SHP77 treated with DMSO at 0.1 percent for 48 hours (cell line): ENCODE results near the gene DMAC2L.
"Not testable (repeated sequence)": the region's sequence is repeated elsewhere in the genome, so short reads cannot be mapped to it uniquely, and the experiment has no call there.

Experiments used
- DNase-seq: peaks from one replicate; lab custom pipeline; 2025; lab: John Stamatoyannopoulos, UW

The DMAC2L gene

DNA sequence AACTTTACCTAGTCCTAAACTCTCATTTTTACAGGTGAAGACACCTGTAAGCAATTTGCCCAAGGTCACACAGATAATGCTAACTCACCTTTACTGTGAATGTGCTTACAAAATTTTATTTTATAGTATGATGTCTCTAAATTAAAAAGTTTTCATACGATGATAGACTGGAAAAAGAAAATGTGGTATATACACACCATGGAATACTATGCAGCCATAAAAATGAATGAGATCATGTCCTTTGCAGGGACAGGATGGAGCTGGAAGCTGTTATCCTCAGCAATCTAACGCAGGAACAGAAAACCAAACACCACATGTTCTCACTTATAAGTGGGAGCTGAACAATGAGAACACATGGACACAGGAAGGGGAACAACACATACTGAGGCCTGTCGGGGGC lies 44.2 kb downstream of the DMAC2L start:
- not testable (repeated sequence) for DNase-seq

DNA sequence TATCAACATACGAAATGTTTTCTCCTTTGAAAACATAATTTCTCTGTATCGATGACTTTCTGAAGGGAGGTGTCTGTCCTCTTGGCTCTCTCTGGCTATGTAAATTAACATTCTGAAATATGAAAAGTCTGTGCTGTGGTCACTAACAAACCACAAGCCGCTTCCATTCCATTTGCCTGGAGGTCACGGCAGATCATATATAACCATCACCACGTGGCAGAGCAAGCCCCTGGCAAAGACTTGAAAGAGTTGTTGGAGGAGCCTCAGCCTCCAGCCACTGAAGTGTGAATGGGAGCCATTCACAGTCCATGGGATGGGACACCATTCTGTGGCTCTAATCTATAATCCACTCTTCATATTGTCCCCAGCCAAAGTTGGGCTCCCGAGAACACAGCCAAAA lies 45.0 kb downstream of the DMAC2L start:
- DNase-seq = no peak

DNA sequence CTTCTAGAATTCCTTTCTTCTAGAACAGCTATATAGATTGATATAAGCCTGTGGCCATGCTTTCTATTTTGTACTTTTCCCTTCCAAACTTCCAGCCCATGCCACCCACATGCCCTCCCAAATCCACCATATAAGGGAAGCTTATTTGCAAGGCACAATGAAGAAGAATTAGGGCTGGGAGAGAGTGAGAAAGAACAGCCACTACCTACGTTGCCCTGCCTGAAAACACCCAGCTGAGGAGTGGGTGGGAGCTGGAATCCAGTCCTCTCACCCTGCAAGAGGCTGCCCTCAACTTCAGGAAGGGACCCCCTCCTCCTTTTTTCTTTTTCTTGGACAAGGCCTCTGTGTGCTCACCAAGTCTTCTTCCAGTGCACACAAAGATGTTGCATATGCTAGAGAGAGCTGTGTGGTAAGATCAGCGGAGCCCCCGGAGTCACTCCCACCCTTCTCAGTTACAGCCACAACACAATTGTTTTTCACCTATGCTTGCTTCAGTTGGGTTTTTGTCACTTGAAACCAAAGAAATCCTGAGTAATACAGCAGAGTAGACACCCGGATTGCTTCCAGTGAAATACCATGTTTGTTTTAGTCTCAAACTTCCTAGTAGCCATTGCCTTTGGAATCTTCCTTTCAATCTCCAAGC lies 45.8 kb downstream of the DMAC2L start:
- DNase-seq = no peak

DNA sequence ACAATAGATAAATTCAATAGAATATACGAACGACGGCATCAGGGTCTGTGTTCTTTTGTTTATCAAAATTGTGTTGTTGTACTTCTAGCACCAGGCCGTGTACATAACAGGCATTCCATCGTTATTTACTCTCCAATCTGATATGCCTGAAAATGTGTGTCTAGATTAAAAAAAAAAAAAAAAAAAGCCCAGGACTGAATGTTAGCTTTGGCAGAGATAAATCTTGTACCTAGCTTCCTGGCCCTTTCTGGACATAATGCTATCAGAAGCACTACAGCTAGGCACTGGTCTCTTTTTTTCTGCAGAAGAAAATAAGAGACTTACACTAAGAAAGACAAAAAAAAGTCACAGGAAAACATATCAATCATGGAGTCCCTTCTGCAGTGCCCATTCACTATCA lies 47.5 kb downstream of the DMAC2L start:
- no peak for DNase-seq

DNA sequence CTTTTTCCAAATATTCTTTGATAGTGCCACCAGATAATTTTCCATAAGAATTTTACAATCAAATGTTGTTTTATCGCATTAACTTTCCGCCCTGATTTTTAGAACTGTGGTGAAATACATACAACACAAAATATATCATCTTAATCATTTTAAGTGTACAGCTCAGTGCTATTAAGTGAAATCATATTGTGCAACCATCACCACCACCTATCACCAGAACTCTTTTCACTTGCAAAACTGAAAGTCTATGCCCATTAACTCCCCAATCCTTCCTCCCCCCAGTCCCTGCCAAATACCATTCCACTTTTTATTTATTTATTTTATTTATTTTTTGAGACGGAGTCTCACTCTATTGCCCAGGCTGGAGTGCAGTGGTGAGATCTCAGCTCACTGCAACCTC lies 48.0 kb downstream of the DMAC2L start:
- no peak for DNase-seq

DNA sequence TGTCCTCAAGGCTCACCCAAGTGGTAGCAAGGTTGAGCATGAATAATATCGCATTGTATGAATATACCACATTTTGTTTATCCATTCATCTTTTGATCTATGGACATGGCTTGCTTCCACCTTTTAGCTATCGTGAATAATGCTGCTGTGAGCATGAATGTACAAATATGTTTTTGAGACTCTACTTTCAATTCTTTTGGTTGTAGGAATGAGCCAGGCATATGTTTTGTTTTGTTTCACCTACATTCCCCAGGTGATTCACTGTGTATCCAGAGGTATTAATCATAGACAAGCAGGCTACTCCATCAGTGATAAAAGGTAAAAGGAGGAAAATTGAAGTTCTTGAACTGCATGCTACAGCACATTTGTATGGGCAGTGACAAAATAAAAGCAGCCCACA lies 48.7 kb downstream of the DMAC2L start:
- no peak for DNase-seq

DNA sequence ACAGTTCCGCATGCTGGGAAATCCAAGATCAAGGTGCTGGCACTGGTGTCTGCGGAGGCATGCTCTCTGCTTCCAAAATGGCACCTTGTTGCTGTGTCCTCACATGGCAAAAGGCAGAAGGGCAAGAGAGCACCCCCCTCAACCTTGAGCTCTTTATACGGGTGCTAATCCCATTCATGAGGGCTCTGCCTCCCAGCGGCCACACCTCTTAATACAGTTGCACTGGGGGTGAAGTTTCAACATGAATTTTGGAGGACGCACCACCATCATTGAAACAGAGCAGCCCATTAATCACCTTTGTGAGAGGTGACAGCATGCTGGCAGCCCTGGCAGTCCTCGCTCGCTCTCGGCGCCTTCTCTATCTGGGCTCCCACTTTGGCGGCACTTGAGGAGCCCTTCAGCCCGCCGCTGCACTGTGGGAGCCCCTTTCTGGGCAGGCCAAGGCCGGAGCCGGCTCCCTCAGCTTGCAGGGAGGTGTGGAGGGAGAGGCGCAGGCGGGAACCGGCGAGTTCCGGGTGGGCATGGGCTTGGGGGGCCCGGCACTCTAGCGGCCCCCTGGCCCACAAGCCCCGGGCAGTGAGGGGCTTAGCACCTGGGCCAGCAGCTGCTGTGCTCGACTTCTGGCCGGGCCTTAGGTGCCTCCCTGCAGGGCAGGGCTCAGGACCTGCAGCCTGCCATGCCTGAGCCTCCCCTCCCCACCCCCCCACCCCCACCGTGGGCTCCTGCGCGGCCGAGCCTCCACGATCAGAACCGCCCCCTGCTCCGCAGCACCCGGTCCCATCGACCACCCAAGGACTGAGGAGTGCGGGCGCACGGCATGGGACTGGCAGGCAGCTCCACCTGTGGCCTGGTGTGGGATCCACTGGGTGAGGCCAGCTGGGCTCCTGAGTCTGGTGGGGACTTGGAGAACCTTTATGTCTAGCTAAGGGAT lies 49.6 kb downstream of the DMAC2L start:
- not testable (repeated sequence) for DNase-seq

DNA sequence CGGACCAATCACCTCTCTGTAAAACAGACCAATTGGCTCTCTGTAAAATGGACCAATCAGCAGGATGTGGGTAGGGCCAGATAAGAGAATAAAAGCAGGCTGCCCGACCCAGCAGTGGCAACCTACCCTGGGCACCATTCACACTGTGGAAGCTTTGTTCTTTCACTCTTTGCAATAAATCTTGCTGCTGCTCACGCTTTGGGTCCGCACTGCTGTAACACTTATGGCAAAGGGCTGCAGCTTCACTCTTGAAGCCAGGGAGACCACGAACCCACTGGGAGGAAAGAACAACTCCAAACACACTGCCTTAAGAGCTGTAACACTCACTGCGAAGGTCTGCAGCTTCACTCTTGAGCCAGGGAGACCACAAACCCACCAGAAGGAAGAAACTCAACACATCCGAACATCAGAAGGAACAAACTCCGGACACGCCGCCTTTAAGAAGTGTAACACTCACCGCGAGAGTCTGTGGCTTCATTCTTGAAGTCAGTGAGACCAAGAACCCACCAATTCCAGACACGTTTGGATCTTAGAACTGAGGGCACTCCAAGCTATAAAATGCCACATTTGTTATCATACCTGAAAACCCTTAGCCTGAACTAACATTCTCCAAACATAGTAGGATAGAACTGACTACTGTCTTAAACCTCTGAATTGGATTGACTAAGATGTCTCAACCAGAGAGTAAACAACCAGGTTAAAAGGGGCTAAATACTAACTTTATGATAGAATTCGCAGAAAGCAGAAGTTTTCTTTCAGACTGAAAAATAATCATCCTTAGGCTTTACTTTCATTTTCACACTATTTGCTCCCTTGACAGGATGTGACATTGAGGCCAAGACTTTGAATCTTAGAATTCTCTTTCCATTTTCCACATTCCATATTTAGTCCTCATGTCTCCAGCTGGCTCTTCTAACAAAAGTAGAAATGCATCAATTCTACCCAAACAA lies 50.9 kb downstream of the DMAC2L start:
- no peak for DNase-seq

DNA sequence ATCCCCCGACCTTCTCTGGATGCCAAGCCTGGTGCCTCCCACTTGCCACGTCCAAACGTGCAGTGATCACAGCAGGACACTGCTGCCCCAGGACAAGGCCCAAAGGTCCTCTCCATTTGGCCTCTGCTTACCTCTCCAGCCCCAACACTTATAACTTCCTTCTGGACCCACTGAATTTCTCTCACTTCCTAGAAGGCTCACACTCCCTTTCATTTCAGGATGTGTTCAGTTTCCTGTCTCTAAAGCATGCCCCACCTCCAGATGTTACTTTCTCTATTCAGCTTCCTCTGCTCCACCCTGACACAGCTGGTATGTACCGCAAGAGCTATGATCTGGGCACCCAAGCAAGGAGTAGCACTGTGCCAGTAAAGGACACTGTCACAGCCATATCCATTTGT lies 51.6 kb downstream of the DMAC2L start:
- no peak for DNase-seq

DNA sequence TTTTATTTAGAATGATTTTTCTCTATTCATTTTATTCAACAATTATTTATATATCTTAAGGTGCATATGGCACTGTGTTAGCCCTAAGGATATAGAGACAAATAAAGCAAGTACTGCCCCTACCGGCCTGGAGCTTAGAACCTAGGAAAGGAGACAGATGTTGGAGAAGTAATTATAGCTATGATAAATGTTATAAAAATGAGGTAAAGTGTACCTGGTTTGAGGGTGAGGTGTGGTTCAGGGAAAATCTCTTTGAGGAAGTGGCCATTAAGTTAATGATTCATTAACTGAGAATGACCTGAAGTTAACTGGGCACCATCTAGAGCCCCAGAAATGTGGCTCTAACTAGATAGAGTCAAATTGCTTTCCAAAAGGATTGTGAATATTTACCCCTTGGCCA lies 52.7 kb downstream of the DMAC2L start:
- no peak for DNase-seq

DNA sequence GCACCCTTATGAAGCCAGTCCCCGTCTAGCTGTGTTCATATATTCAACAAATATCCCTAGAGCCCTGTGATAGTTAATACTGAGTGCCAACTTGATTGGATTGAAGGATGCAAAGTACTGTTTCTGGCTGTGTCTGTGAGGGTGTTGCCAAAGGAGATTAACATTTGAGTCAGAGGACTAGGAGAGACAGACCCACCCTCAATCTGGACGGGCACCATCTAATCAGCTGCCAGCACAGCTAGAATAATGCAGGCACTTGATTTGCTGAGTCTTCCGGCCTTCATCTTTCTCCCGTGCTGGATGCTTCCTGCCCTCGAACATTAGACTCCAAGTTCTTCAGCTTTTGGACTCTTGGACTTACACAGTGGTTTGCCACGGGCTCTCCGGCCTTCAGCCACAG lies 53.4 kb downstream of the DMAC2L start:
- not testable (repeated sequence) for DNase-seq

DNA sequence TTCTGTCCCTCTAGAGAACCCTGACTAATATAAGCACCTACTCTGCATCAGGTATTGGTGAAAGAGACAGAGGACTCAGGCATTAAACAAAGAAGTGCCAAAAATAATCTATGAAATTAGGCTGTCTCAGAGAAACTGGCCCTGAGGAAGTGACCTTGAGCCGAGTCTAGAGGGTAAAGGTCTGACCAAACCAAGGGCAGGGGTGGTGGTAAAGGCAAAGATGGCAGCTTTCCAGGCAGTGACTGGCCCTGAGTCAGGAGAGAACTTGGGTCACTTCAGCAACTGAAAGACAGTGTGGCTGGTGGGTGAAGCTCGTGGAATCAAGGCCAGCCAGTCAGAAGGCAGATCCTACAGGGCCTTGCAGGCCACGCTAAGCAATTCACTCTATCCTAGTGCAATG lies 54.0 kb downstream of the DMAC2L start:
- no peak for DNase-seq

DNA sequence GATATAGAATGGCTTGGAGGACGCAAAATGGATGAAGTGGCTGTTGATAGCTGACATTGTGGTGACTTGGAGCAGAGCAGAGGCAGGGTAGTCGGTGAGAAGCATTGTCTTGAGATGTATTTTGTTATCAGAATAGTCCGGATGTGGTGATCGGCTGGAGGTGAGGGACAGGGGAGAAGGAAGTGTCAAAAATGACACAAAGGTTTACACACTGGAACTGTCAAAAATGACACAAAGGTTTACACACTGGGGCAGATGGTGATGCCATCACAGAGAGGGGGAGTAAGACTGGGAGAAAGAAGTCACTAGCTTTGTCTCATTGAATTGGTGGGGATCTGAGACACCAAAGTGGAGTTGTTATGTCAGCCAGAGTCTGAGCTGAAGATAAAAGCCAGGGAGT lies 54.5 kb downstream of the DMAC2L start:
- no peak for DNase-seq

DNA sequence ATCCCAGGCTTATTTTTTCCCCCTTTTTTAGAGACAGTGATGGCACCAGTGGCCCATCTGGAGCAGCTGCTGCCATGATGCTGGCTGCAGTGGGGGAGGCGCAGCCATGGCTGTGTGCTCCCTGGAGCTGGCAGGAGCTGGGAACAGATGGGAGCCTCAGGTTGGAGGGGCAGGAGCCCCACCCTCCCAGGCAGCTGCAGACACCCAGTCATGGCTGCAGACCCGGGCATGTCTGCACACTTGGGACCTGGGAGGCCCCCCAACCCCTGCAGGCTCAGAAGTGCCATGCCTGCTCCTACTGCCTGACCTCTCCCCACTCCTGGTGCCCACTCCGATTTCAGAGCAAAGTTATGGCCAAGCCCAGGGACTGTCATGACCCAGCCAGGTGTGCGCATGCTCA lies 59.4 kb downstream of the DMAC2L start:
- no peak for DNase-seq

DNA sequence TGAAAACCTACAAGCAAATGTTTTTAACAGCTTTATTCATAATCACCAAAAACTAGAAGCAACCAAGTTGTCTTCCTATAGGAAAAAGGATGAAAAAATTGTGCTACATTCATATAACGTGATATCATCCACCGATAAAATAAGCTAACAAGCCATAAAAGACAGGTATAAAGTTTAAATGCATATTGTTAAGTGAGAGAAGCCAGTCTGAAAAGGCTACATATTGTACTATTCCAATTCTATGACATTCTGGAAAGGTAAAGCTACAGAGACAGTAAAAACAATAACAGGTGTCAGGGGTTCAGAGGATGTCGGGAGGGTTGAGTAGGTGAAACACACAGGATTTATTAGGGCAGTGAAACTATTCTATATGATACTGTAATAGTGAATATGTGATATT lies 61.8 kb downstream of the DMAC2L start:
- no peak for DNase-seq

DNA sequence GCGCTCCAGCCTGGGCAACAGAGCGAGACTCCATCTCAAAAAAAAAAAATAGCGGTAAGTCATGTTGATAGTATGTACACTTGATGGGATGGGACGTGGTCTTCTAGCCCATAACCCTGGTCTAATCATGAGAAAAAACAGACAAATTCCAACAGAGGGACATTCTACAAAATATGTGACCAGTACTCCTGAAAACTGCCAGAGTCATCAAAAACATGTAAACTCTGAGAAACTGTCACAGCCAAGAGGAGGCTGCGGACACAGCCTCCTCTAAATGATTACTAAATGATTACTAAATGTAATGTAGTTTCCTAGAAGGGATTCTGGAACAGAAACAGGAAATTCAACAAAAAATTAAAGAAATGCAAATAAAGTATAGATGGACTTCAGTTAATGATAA lies 63.6 kb downstream of the DMAC2L start:
- no peak for DNase-seq
